Measurements from ENCODE around the gene SCAF1.
A peak's percentile ranks its signal among the peaks of the same experiment; 100 is the strongest.
"Not testable (repeated sequence)": the region's sequence is repeated elsewhere in the genome, so short reads cannot be mapped to it uniquely, and the experiment has no call there.

Gene SCAF1

DNA sequence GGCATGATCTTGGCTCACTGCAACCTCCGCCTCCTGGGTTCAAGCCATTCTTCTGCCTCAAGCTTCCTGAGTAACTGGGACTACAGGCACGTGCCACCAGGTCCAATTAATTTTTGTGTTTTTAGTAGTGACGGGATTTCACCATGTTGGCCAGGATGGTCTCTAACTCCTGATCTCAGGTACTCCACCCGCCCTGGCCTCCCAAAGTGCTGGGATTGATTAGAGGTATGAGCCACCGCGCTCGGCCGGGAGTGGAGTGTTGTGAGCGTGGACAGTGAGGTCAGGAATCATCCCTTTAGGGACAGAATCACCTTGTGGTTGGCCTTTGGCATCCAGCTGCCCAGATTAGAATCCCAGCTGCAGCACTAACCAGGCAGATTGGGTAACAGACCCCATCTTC, 12.3 kb upstream of the SCAF1 start:
- Mint-ChIP-seq H3K9me3 (no peaks in the 10 kb centered on the region), H3K27me3 (peaks cover 1% of the 10 kb centered on the region), H3K4me3 (no peak overlapping the region), H3K36me3 (ENCODE audit: low read depth) (peaks cover 55% of the 10 kb centered on the region), H3K27ac (no peak overlapping the region), H3K4me1 (ENCODE audit: low read depth) (no peaks in the 10 kb centered on the region)
- intact Hi-C loops (cut with micrococcal nuclease): no loop called here

DNA sequence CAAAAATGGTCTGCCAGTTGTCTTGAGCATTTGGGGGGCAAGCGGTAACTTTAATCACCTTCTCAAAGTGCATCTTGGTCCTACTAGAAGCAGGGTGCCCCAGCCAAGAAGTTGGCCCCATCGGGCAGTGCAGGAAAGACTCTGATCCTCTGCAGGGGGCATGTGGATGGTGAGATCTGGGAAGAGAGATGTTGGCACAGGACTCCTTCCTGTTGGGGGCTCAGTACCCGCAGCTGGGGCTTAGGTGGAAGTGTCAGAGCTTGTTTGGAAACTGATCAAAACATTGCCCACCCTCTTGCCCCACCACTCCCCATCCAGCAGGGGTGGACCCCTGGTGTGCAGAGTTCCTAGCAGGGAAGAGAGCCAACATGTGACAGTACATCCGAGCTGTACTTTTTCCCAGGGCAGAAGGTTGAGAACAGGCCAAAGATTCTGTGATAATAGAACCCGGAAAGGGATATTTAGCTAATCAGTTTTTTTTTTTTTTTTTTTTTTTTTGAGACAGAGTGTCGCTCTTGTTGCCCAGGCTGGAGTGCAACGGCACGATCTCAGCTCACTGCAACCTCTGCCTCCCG, 10.9 kb upstream of the SCAF1 start:
- no peak overlapping the region for H3K4me3 Mint-ChIP-seq
- no peak overlapping the region for H3K27ac Mint-ChIP-seq
- peaks cover 4% of the 10 kb centered on the region for H3K27me3 Mint-ChIP-seq
- intact Hi-C loops (cut with micrococcal nuclease): no loop called here
- peaks cover 56% of the 10 kb centered on the region for H3K36me3 Mint-ChIP-seq (ENCODE audit: low read depth)
- peaks cover 9% of the 10 kb centered on the region for H3K4me1 Mint-ChIP-seq (ENCODE audit: low read depth)
- H3K9me3 Mint-ChIP-seq: no peaks in the 10 kb centered on the region

DNA sequence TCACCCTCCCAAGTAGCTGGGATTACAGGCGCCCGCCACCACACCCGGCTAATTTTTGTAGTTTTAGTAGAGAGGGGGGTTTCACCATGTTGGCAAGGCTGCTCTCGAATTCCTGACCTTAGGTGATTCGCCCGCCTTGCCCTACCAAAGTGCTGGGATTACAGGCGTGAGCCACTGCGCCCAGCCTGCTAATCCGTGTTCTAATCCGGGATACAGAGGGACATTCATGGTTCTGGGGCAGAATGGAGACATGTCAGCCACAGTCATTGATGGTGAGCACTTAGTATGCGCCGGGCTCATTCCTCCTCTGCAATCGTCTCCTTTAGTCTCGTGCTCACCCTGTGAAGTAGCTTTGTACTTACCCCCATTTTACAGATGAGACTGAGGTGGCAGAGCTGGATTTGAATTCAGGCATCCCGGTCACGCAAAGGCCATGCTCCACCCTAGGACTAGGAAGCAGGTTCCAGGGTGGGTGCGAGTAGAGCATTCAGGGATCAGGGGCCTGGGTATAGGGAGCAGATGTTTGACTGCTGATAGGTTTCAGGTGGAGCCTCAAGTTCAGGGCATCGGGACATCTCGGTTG, 10.3 kb upstream of the SCAF1 start:
- Mint-ChIP-seq H3K27ac (no peak overlapping the region), H3K27me3 (peaks cover 4% of the 10 kb centered on the region)

DNA sequence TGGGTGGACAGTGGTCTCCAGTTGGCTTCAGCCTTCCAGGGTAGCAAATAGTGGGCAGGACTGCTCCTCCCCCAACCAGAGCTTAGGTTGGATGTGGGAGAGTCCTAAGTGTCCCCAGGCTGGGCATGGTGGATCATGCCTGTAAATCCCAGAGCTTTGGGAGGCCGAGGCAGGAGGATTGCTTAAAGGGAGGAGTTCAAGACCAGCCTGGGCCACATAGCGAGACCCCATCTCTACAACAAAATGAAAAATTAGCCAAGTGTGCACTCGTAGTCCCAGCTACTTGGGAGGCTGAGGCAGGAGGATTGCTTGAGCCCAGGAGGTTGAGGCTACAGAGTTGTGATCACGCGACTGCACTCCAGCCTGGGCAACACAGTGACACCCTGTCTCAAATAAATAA, 9.4 kb upstream of the SCAF1 start:
- Mint-ChIP-seq H3K36me3 (ENCODE audit: low read depth) (peaks cover 51% of the 10 kb centered on the region), H3K4me1 (ENCODE audit: low read depth) (peaks cover 20% of the 10 kb centered on the region), H3K4me3 (no peak overlapping the region), H3K9me3 (no peaks in the 10 kb centered on the region), H3K27ac (no peak overlapping the region), H3K27me3 (peaks cover 4% of the 10 kb centered on the region)
- intact Hi-C loops (cut with micrococcal nuclease): no loop called here

More for the DNA sequence above, 10.3 kb upstream of the SCAF1 start:
- H3K9me3 Mint-ChIP-seq: no peaks in the 10 kb centered on the region
- intact Hi-C loops (cut with micrococcal nuclease): no loop called here
- H3K4me3 Mint-ChIP-seq: no peak overlapping the region
- peaks cover 56% of the 10 kb centered on the region for H3K36me3 Mint-ChIP-seq (ENCODE audit: low read depth)
- peaks cover 15% of the 10 kb centered on the region for H3K4me1 Mint-ChIP-seq (ENCODE audit: low read depth)

- intact Hi-C loops (cut with micrococcal nuclease): not testable (repeated sequence)
Measured at GRCh38 chr19:49633273-49633672, 8.7 kb upstream of the SCAF1 start.

GRCh38 chr19:49635530-49636232, 6.3 kb upstream of the SCAF1 start:
- intact Hi-C loops (cut with micrococcal nuclease): no loop called here
- Mint-ChIP-seq H3K36me3 (ENCODE audit: low read depth) (peaks cover 36% of the 10 kb centered on the region), H3K27me3 (peaks cover 4% of the 10 kb centered on the region), H3K9me3 (no peaks in the 10 kb centered on the region), H3K27ac (peak overlapping the region; percentile 100), H3K4me3 (no peak overlapping the region), H3K4me1 (ENCODE audit: low read depth) (peaks cover 43% of the 10 kb centered on the region)

More at GRCh38 chr19:49633273-49633672, 8.7 kb upstream of the SCAF1 start:
- H3K27me3 Mint-ChIP-seq, H3K27ac Mint-ChIP-seq, H3K9me3 Mint-ChIP-seq, H3K4me3 Mint-ChIP-seq: not testable (repeated sequence)
- H3K36me3 Mint-ChIP-seq (ENCODE audit: low read depth): peaks cover 44% of the 10 kb centered on the region
- H3K4me1 Mint-ChIP-seq (ENCODE audit: low read depth): peaks cover 27% of the 10 kb centered on the region

GRCh38 chr19:49636233-49636932, 5.6 kb upstream of the SCAF1 start:
- no peak overlapping the region for H3K4me3 Mint-ChIP-seq
- peaks cover 41% of the 10 kb centered on the region for H3K36me3 Mint-ChIP-seq (ENCODE audit: low read depth)
- peak overlapping the region; percentile 100 for H3K27ac Mint-ChIP-seq
- peaks cover 4% of the 10 kb centered on the region for H3K27me3 Mint-ChIP-seq
- intact Hi-C loops (cut with micrococcal nuclease): no loop called here
- H3K4me1 Mint-ChIP-seq (ENCODE audit: low read depth): peaks cover 48% of the 10 kb centered on the region
- no peaks in the 10 kb centered on the region for H3K9me3 Mint-ChIP-seq

GRCh38 chr19:49637821-49638738, 3.9 kb upstream of the SCAF1 start:
- peaks cover 55% of the 10 kb centered on the region for H3K4me1 Mint-ChIP-seq (ENCODE audit: low read depth)
- no peaks in the 10 kb centered on the region for H3K9me3 Mint-ChIP-seq
- peak overlapping the region; percentile 99 for H3K4me3 Mint-ChIP-seq
- peak overlapping the region; percentile 100 for H3K27ac Mint-ChIP-seq
- H3K36me3 Mint-ChIP-seq (ENCODE audit: low read depth): peaks cover 48% of the 10 kb centered on the region
- H3K27me3 Mint-ChIP-seq: peaks cover 3% of the 10 kb centered on the region
- intact Hi-C loops (cut with micrococcal nuclease): no loop called here

DNA sequence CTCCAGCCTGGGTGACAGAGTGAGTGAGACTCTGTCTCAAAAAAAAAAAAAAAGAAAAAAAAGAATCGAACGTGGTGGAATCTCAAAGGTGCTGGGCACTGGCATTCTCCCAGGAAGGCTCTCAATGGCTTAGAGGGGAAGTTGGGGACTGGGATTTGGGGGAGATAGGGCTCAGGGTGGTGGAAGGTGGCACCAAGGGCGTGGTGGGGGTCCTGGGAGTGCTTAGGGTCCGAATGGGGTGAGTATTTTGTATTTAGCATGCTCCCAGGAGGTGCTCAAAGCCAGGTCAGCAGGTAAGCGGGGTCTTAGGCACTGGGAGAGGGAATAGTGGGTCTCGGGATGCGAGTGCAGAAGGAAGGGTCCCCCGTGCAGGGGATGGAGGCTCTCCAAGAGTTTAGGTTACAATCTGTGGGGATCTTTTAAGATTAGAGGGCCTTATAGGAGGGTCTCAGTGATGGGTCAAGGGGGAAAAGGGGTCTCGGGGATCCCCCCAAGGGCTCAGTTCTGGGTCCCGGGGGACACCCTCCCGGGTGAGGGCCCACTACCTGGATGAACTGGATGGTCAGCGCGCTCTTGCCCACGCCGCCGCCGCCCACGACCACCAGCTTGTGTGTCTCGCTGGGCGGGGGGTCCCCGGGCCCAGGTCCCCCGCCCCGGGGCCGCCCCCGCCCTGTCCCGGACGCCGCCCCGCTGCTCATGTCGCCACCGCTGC, 2.5 kb upstream of the SCAF1 start:
- Mint-ChIP-seq H3K4me1 (ENCODE audit: low read depth) (peaks cover 66% of the 10 kb centered on the region), H3K9me3 (no peaks in the 10 kb centered on the region), H3K4me3 (peak overlapping the region; percentile 99), H3K36me3 (ENCODE audit: low read depth) (peaks cover 52% of the 10 kb centered on the region), H3K27me3 (peaks cover 3% of the 10 kb centered on the region), H3K27ac (peak overlapping the region; percentile 100)
- intact Hi-C loops (cut with micrococcal nuclease): loop anchor here (1.0 to 5.0 kb wide), 6 partner anchors 25 to 187 kb away; partner anchors contain the start of genes ALDH16A1, BCL2L12, FUZ and IRF3

- peak within 1 kb of the TSS; percentile 99 for H3K4me3 Mint-ChIP-seq
Measured at GRCh38 chr19:49640113-49640898, 1.7 kb upstream of the SCAF1 start, which contains the start of gene RRAS. Gene RRAS, minus strand, starts transcription at chr19:49640143. Its CDS starts 45 bp downstream, at chr19:49640098.

GRCh38 chr19:49642492-49643035, 555 bp downstream of the SCAF1 start:
- Mint-ChIP-seq H3K27me3 (no peaks in the 10 kb centered on the region), H3K4me3 (peak overlapping the region; percentile 99), H3K27ac (peak overlapping the region; percentile 100), H3K36me3 (ENCODE audit: low read depth) (peaks cover 58% of the 10 kb centered on the region), H3K4me1 (ENCODE audit: low read depth) (peaks cover 61% of the 10 kb centered on the region), H3K9me3 (no peaks in the 10 kb centered on the region)
- intact Hi-C loops (cut with micrococcal nuclease): loop anchor here (1.0 to 5.0 kb wide), 2 partner anchors 52 to 190 kb away; partner anchors contain the start of genes ALDH16A1 and PIH1D1

More at GRCh38 chr19:49640113-49640898, 1.7 kb upstream of the SCAF1 start, which contains the start of gene RRAS:
- peaks cover 3% of the 10 kb centered on the region for H3K27me3 Mint-ChIP-seq
- H3K27ac Mint-ChIP-seq: peak within 1 kb of the TSS; percentile 100
- H3K4me1 Mint-ChIP-seq (ENCODE audit: low read depth): peaks cover 70% of the 10 kb centered on the region
- no peaks in the 10 kb centered on the region for H3K9me3 Mint-ChIP-seq
- intact Hi-C loops (cut with micrococcal nuclease): loop anchor here (1.0 to 5.0 kb wide), 6 partner anchors 24 to 188 kb away; partner anchors contain the start of genes ALDH16A1, BCL2L12, FUZ and IRF3
- H3K36me3 Mint-ChIP-seq (ENCODE audit: low read depth): peaks cover 53% of the 10 kb centered on the region
